Fibroblast of skin of right quadriceps (primary cell): ENCODE measurements around the gene ZBTB4.
"Not testable (repeated sequence)": the region's sequence is repeated elsewhere in the genome, so short reads cannot be mapped to it uniquely, and the experiment has no call there.

ENCODE experiments used
- DNase-seq: peaks from one replicate; pipeline ENCODE4 v3.0.0-alpha.2; 2013

The ZBTB4 gene

DNA sequence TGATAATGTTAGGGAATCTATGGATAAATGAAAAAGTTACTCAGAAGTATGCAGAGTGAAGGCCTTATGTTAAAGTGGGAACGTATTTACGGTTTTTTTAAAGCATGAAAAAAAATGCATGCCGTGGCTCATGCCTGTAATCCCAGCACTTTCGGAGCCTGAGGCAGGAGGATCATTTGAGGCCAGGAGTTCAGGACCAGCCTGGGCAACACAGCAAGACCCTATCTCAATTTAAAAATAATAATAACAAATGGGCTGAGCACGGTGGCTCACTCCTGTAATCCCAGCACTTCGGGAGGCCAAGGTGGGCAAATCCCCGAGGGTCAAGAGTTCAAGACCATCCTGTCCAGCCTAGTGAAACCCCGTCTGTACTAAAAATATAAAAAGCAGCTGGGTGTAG lies 10.7 kb upstream of the ZBTB4 start:
- DNase-seq = no peak

DNA sequence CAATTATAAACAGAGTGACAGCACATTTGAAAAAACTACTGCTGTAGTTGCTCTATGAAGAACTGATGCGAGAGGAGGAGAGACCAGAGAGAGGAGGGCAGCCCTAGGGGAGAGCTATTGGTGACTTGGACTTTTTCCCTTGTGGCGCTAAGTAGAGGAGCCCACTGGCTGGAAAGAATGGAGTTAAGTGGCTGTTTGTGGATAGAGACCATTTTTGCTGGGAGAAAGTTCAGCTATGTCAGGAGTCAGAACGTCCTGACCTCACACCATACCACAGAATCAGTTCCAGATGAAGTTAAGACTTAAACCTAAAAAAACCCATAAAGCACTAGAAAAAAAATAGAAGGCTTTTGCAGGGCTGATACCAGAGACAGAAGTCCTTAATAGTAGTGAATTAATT lies 6.8 kb upstream of the ZBTB4 start:
- no peak for DNase-seq

DNA sequence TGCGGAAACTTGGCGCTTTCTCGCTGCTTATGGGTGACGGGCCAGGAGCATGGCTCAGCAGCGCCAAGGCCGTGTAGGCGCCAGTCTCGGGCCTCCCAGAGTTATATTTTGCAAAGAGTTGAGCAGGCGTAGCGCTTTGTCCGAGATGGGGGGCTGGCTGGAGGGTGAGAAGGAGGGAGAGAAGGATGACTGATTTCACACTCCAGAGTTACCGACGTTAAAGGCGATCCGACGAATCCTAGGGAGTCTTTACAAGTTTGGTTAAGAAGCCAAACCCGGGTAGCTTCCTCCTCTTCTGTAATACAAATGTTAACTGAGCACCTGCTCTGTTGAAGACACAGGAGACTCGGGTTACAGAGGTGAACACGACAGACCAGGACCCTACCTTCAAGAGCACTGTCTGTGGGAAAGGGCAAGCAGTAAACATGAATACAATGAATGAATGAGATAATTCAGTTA lies 5.5 kb upstream of the ZBTB4 start:
- DNase-seq = no peak

DNA sequence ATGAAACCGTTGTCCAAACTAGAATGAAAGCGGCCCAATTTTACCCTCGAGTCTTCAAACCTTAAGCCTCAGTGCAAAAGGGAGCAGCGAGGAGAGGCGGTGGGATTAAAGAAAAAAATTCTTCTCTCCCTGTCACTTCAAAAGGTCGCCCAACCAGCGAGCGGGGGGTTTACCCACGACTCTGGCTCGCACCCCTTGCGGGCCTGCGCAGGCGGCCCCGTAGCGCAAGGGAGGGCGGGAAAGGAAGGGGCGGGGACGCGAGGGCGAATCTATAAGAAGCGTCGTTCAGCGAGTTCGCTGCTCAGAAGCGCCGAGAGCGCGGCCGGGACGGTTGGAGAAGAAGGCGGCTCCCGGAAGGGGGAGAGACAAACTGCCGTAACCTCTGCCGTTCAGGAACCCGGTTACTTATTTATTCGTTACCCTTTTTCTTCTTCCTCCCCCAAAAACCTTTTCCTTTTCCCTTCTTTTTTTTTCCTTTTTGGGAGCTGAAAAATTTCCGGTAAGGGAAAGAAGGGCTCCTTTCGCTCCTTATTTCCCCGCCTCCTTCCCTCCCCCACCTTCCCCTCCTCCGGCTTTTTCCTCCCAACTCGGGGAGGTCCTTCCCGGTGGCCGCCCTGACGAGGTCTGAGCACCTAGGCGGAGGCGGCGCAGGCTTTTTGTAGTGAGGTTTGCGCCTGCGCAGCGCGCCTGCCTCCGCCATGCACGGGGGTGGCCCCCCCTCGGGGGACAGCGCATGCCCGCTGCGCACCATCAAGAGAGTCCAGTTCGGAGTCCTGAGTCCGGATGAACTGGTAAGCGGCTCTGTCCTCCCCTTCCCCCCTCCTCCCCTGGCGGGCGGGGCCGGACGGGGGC lies 4.9 kb upstream of the ZBTB4 start, which contains the start of gene POLR2A:
Gene POLR2A, plus strand, starts transcription at position 300 of the 852 bp plus-strand sequence.
- peak; percentile 98 for DNase-seq

DNA sequence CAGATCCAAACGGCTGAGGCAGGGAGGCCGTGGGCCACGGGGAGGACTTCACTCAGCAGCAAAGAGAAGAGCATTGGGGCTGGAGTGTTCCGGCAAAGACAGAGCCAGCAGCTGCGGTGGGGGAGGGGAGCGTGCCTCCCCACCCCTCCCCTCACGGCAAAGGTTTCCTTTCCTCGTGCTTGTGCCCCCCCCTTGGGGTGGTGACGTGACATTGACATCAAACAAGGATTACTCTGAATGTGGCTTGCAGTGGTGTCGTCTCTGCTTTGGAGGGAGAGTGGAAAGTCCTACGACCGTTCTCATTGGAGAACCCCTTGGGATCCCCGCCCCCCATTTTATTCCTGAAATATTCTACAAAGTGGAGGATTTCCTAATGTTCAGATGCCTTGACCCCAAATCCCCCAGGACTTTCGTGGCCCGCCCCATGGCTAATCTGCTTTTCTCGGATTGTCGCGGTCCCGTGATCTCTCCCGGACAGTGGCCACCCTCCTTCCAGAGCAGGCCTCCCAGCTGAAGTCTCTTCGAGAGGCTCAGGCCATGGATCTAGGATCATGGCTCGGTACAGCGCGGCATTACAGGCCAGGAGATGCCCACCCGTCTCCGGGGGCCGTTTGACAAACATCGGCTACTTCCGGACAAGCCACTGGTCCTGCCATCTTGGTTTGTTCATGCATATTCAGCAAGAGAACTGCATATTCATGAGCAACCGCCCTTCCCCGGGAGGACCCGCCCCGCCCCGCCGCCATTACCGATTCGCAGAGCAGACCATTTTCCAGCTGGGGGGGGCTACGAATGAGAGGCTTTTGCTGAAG lies 4.0 kb upstream of the ZBTB4 start:
- DNase-seq = peak; percentile 95

- DNase-seq = not testable (repeated sequence)
Measured at GRCh38 chr17:7482742-7483088, 3.3 kb upstream of the ZBTB4 start.

- DNase-seq = not testable (repeated sequence)
Measured at GRCh38 chr17:7481842-7482741, 2.7 kb upstream of the ZBTB4 start.

DNA sequence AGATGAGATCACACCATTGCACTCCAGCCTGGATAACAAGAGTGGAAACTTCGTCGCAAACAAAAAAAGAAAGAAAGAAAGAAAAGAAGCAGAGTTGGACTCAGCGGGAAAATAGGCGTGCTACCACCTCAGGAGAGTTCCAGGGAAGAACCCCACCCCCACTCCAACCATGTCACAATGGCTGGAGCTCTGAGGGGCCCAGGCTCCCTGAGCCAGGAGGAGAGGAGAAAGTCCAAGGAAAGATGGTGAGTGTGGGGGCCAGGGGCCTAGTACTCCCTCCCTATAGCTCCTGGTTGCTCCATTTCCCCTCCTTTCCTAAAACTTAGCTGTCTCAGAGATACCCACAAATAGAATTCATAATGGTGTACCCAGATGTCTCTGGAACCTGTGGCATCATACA lies 1.8 kb upstream of the ZBTB4 start, which contains the start of gene SLC35G6:
Gene SLC35G6, plus strand, starts transcription at position 172 of the 400 bp plus-strand sequence. Its CDS starts 71 bp downstream, at position 243.
- DNase-seq = not testable (repeated sequence)

DNA sequence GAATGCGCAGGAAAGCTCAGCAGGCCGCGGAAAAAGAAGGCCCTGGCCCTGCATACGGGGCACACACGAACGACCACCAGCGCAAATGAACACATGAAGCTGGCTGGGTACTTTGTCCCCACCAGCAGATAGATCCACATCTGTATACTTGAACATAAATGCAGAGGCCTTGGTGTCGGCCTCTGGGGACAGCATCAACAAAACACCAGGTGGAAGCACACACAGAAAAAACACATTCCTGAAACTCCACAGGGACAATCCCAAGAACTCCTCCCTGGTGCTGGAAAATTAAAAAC lies 606 bp upstream of the ZBTB4 start:
- no peak for DNase-seq

DNA sequence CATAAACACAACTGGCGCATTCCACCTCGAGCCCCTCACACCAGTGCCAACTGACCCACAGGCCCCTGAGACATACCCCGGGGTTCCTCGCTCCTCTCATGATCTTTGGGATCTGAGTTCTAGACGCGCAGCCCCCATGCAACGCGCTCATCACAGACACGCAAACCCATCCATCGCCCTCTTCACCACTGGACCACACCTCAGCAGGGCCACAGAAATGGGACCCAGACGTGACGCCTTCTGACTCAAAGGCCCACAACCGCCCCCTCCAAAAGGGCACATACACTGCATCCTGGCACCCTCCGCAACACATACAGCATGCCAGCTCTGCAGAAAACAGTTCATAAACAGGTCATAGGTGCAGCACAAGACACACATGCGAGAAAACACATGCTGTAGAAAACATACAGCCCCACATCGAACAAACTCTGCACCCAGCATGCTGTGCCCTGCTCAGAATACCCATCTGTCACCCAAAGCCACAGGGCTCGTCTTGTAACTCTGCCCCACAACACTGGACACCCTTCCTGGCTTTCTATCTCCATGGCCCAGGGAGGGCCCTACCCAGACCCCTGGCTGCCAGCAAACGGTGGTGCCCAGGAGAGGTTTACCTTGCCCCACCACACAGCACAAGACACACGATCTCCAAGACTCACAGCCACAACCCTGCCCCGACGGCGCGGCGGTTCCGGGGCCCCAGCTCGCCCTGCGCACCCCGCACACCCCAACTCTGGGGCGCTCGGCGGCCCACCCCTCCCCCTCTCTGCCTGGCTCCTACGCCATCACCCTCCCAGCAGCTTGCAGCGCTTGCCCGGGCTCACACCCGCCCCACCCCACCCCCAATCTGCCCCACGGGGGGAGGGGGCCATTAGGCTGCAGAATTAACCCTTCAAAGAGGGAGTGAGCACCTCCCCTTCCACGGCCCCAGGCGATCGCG lies 887 bp downstream of the ZBTB4 start:
- DNase-seq = peak; percentile 45

- peak; percentile 55 for DNase-seq
Measured at GRCh38 chr17:7477392-7478275, 1.8 kb downstream of the ZBTB4 start.

DNA sequence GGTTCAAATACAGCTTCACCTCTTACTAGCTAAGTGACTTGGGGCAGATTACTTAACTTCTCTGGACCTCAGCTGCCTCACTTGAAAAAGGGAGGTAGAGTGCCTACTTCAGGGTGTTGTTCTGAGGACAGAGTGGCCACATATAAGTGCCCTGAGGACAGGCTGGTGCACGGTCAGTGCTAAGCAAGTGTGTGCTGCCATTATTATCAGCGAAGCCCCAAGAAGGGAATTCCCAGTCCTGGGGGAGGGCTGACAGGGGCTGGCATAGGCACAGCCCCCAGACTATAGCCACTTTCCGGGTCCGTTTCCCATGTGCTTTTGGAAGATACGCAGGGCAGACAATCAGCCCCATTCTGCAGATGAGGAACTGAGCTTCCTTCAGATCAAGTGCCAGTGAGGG lies 2.5 kb downstream of the ZBTB4 start:
- DNase-seq = no peak

DNA sequence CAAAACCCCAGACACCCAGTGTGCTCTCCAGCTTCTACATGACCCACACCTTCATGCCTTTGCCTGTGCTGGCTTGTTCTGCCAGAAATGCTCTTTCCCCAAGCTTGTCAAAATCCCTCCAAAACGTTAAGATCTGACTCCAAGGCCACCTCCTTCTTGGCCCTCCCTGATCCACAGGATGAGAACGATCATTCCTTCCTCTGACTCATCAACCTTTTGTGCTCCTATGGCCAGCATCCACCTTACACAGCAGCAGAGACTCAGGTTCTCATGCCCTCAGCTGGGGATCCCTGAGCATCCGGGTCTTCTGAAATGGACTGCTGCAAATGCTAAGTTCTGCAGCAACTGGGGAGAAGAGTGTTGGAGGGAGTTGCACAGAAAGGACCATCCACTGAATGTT lies 2.9 kb downstream of the ZBTB4 start:
- peak; percentile 22 for DNase-seq

DNA sequence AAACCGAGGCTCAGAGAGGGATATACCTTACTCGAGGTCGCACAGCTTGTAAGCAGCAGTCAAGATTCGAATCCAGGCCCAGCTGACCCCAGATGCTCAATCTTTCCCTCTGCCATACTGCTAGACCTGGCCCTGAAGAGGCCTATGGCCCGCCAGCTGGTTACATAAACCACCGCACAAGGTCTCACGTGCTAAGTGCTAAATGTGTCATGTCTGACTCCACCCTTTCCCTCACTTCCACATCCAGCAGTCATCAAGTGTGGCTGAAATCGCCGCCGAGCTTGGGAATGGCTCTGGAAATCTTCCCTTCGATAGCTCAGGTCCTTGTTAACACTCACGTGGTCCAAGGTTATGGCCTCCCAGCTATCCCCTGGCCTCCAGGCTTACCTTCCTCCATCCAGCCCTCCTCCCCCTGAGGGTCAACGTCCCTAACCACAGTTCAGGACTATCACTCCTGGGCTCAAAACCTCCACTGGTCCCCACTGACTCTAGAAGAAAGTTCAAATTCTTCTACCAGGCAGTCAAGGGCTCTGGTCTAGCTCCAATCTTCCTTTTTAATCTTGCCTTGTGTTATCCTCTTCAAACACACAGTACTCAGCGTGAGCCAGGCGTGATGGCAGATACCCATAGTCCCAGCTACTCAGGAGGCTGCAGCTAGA lies 3.5 kb downstream of the ZBTB4 start:
- peak; percentile 18 for DNase-seq

DNA sequence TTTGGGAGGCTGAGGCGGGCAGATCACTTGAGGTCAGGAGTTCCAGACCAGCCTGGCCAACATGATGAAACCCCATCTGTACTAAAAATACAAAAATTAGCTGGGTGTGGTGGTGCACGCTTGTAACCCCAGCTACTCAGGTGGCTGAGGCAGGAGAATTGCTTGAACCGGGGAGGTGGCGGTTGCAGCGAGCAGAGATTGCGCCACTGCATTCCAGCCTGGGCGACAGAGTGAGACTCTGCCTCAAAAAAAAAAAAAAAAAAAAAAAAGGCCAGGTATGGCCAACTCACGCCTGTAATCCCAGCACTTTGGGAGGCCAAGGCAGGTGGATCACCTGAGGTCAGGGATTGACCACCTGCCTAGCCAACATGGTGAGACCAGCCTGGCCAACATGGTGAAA lies 4.7 kb downstream of the ZBTB4 start:
- DNase-seq = not testable (repeated sequence)

- no peak for DNase-seq
Measured at GRCh38 chr17:7471729-7472128, 7.7 kb downstream of the ZBTB4 start.

- not testable (repeated sequence) for DNase-seq
Measured at GRCh38 chr17:7470457-7470973, 8.9 kb downstream of the ZBTB4 start.

DNA sequence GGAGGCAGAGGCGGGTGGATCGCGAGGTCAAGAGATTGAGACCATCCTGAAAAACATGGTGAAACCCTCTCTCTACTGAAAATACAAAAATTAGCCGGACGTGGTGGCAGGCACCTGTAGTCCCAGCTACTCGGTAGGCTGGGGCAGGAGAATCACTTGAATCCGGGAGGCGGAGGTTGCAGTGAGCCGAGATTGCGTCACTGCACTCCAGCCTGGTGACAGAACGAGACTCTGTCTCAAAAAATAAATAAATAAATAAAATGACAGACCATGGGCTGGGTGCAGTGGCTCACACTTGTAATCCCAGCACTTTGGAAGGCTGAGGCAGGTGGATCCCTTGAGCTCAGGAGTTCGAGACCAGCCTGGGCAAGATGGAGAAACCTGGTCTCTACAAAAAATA lies 9.6 kb downstream of the ZBTB4 start:
- DNase-seq = not testable (repeated sequence)

DNA sequence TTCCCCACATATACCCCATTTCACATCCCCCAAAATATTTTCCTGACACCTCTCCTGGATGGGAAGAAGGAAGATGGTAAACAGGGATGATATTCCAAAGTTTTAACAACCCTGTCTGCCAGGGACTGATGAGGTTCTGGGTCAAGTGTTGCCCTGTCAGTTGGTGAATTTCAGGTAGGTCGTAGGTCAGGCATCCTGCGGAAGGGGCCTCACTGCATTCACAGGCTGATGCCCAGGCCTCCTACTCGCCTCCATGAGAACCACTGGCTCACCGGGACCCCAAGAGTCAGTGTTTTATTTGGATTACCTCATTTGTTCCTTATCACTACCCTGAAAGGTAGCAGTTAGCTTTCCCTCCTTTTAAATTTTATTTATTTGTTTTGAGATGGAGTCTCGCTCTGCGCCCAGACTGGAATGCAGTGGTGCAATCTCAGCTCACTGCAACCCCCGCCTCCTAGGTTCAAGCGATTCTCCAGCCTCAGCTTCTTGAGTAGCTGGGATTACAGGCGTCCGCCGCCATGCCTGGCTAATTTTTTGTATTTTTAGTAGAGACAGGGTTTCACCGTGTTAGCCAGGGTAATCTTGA lies 10.5 kb downstream of the ZBTB4 start:
- DNase-seq = no peak
